HL-60 (cell line): Measurements from ENCODE around the gene MRPS25.
"Not testable (repeated sequence)": the region's sequence is repeated elsewhere in the genome, so short reads cannot be mapped to it uniquely, and the experiment has no call there.

ENCODE experiments used
- DNase-seq, 2 experiments: peaks; one replicate each; pipeline ENCODE4 v3.0.0-alpha.2; 2010 to 2020; ENCODE audit warnings: low read depth in 1 of 2, low spot score in 1 of 2
- H3K27ac ChIP-seq: fragments of 250-450 bp; sonication (Bioruptor Pico); replicated peaks from 2 replicates; pipeline ENCODE4 v1.5.1; 2020; ENCODE audit warnings: mild to moderate bottlenecking, moderate library complexity
- H3K27me3 ChIP-seq: fragments of 250-450 bp; sonication (Bioruptor Pico); 2 replicates; pipeline ENCODE4 v1.5.1; 2021; ENCODE audit warnings: mild to moderate bottlenecking, moderate library complexity; ENCODE audit not compliant: insufficient read depth, poor library complexity, severe bottlenecking
- H3K4me3 ChIP-seq: replicated peaks from 2 replicates; pipeline ENCODE4 v1.5.1; 2011; ENCODE audit warnings: mild to moderate bottlenecking, control low read depth, low read length; ENCODE audit not compliant: insufficient read depth
- GABPA ChIP-seq: IDR thresholded peaks from 2 replicates; pipeline ENCODE4 v1.6.1; 2012; ENCODE audit warnings: low read depth
- POLR2AphosphoS5 ChIP-seq: IDR thresholded peaks from 2 replicates; pipeline ENCODE4 v1.6.1; 2012; ENCODE audit warnings: low read depth
- REST ChIP-seq: IDR thresholded peaks from 2 replicates; pipeline ENCODE4 v1.6.1; 2012; ENCODE audit warnings: low read depth; ENCODE audit not compliant: insufficient replicate concordance
- SPI1 ChIP-seq: IDR thresholded peaks from 2 replicates; pipeline ENCODE4 v1.6.1; 2012; ENCODE audit warnings: low read depth, mild to moderate bottlenecking, borderline replicate concordance
- TF ChIP-seq, protein P1 (sequence below): IDR thresholded peaks from one replicate; pipeline ENCODE4 v1.5.1; 2011; ENCODE audit warnings: low read length, control low read depth, inconsistent platforms; ENCODE audit not compliant: insufficient read depth

Gene MRPS25

GRCh38 chr3:15010664-15011063, 54.5 kb downstream of the MRPS25 start:
- TF ChIP-seq REST: no peak
- TF ChIP-seq, protein P1, sequence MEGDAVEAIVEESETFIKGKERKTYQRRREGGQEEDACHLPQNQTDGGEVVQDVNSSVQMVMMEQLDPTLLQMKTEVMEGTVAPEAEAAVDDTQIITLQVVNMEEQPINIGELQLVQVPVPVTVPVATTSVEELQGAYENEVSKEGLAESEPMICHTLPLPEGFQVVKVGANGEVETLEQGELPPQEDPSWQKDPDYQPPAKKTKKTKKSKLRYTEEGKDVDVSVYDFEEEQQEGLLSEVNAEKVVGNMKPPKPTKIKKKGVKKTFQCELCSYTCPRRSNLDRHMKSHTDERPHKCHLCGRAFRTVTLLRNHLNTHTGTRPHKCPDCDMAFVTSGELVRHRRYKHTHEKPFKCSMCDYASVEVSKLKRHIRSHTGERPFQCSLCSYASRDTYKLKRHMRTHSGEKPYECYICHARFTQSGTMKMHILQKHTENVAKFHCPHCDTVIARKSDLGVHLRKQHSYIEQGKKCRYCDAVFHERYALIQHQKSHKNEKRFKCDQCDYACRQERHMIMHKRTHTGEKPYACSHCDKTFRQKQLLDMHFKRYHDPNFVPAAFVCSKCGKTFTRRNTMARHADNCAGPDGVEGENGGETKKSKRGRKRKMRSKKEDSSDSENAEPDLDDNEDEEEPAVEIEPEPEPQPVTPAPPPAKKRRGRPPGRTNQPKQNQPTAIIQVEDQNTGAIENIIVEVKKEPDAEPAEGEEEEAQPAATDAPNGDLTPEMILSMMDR: no peak
- no peak for TF ChIP-seq GABPA

DNA sequence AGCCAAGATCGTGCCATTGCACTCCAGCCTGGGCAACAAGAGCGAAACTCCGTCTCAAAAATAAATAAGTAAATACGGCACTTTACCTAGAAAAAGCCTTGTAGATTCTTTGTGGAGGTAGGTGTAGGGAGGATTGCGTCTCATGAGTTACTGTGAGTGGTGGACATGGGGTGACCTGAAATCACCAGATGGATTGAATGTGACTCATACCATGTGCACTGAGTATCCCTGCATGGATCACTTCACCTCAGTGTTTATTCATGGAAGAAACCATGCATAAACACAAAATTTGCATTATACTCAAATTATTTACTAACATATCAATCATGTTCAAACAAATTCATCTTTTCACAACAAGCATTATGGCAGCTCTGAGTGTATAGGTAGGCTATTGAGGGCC, 55.9 kb downstream of the MRPS25 start:
- Histone ChIP-seq H3K4me3 (no peak overlapping the region), H3K27me3 (no peaks in the 10 kb centered on the region), H3K27ac (no peak overlapping the region)
- TF ChIP-seq REST: no peak
- TF ChIP-seq POLR2AphosphoS5: no peak
- TF ChIP-seq, protein P1: no peak
- TF ChIP-seq GABPA: no peak
- no peak for TF ChIP-seq SPI1
- DNase-seq: no peak

More at GRCh38 chr3:15010664-15011063, 54.5 kb downstream of the MRPS25 start:
- Histone ChIP-seq H3K4me3 (no peak overlapping the region), H3K27me3 (no peaks in the 10 kb centered on the region), H3K27ac (no peak overlapping the region)
- DNase-seq: no peak

DNA sequence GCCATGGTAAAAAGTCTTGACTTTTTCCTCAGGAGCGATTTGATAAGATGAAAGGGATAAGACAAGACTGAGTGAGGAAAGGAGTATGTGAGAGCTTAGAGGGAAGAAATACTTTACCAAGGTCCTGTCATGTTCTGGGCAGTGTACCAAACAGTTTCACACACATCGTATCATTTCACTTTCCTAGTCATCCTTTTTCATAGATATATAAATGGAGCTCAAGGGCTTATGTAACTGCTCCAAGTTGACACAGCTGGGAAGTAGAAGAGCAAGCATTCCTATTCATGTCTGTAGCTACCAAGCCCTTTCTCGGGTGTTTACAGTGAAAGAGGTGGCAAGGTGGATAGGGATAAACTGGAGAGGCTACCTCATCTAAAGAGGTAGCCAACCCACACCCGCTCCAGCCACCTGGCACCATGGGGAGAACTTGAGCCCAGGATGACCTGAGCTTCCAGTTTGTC, 57.4 kb downstream of the MRPS25 start:
- Histone ChIP-seq H3K4me3 (no peak overlapping the region), H3K27me3 (no peaks in the 10 kb centered on the region), H3K27ac (no peak overlapping the region)
- TF ChIP-seq REST (no peak), SPI1 (no peak), GABPA (no peak), POLR2AphosphoS5 (no peak)
- TF ChIP-seq, protein P1: no peak
- no peak for DNase-seq

DNA sequence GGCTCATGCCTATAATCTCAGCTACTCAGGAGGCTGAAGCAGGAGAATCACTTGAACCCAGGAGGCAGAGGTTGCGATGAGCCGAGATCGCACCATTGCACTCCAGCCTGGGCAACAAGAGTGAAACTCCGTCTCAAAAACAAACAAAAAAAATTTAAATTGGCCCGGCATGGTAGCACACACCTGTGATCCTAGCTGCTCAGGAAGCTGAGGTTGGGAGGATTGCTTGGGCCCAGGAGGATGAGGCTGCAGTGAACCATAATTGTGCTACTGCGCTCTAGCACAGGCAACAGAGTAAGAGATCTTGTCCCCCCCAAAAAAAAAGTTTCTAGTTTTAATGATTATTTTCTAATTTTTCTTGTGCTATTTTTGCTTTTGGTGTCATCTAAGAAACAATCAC, 65.9 kb downstream of the MRPS25 start:
- DNase-seq, H3K27ac ChIP-seq, H3K4me3 ChIP-seq, H3K27me3 ChIP-seq: not testable (repeated sequence)
